ENCODE measurements around the gene GRPR. TPM values are rescaled to one million over a fixed set of nuclear protein-coding genes. Genes with fewer than 3 reads are reported as not detected.

Gene GRPR
- total and polyA plus RNA-seq, 4 donors = 0.08 TPM; not detected in 3

- TF ChIP-seq MAX (IDR thresholded peaks at IDR 0.05) (no peak), GABPA (IDR thresholded peaks at IDR 0.05 in 1 of 2, conservative IDR thresholded peaks at IDR 0.05 in 1 of 2) (no peak), RAD21 (IDR thresholded peaks at IDR 0.05) (no peak)
- H3K4me3 ChIP-seq (ENCODE audit: low read depth in 1 of 3, low read length in 3 of 3) = no peak overlapping the region
- 90% methylated on average over 1 of the region's 1 CpG for WGBS
- H3K27ac ChIP-seq (ENCODE audit: low read depth in 1 of 2, low read length in 2 of 2) = no peak overlapping the region
- H3K4me1 ChIP-seq (ENCODE audit: control insufficient read depth in 4 of 4, insufficient read depth in 4 of 4, low read length in 3 of 4) = no peaks in the 10 kb centered on the region
- H3K27me3 ChIP-seq (ENCODE audit: control insufficient read depth in 4 of 4, insufficient read depth in 4 of 4, low read length in 3 of 4) = no peaks in the 10 kb centered on the region
- no peak for DNase-seq (ENCODE audit: low spot score)
- H3K9me3 ChIP-seq (ENCODE audit: control insufficient read depth in 4 of 4, low read length in 3 of 4) = no peaks in the 10 kb centered on the region
- no peak overlapping the region for H3K9ac ChIP-seq (ENCODE audit: low read depth in 1 of 2, low read length in 2 of 2)
- H3K36me3 ChIP-seq (ENCODE audit: control insufficient read depth in 4 of 4, insufficient read depth in 3 of 4, low read depth in 1 of 4, low read length in 3 of 4) = no peaks in the 10 kb centered on the region
Measured at GRCh38 chrX:16134936-16135335, 11.6 kb downstream of the GRPR start.

DNA sequence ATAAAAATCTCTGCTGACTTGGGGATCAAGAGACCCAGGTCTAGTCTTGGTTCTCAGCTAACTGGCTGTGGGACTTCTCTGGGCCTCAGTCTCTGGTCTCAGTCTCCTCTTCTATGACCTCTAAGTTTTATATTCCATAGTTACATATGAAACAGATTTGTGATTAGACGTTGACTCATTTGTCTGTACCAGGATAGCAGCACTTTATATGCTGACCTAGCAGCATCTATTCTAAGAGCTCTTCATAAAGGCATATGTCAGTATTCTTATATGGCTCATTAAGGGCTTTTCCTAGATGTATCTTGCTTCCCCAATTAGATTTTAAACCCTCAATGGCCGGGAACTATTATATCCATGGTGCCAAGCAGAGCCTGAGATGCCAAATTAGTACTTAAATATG, 12.7 kb downstream of the GRPR start:
- H3K9me3 ChIP-seq (ENCODE audit: control insufficient read depth in 4 of 4, low read length in 3 of 4) = no peaks in the 10 kb centered on the region
- no peak for DNase-seq (ENCODE audit: low spot score)
- no peaks in the 10 kb centered on the region for H3K4me1 ChIP-seq (ENCODE audit: control insufficient read depth in 4 of 4, insufficient read depth in 4 of 4, low read length in 3 of 4)
- no peak overlapping the region for H3K27ac ChIP-seq (ENCODE audit: low read depth in 1 of 2, low read length in 2 of 2)
- H3K27me3 ChIP-seq (ENCODE audit: control insufficient read depth in 4 of 4, insufficient read depth in 4 of 4, low read length in 3 of 4) = no peaks in the 10 kb centered on the region
- 76% methylated on average over 2 of the region's 2 CpGs for WGBS
- no peak overlapping the region for H3K9ac ChIP-seq (ENCODE audit: low read depth in 1 of 2, low read length in 2 of 2)
- H3K4me3 ChIP-seq (ENCODE audit: low read depth in 1 of 3, low read length in 3 of 3) = no peak overlapping the region
- H3K36me3 ChIP-seq (ENCODE audit: control insufficient read depth in 4 of 4, insufficient read depth in 3 of 4, low read depth in 1 of 4, low read length in 3 of 4) = no peaks in the 10 kb centered on the region
- TF ChIP-seq RAD21 (IDR thresholded peaks at IDR 0.05) (no peak), CTCF (IDR thresholded peaks at IDR 0.05; ENCODE audit: low read depth, low read length, missing input control) (no peak), FOXA1 (IDR thresholded peaks at IDR 0.05) (no peak), RXRA (IDR thresholded peaks at IDR 0.05) (no peak), YY1 (IDR thresholded peaks at IDR 0.05) (no peak), ZBTB33 (IDR thresholded peaks at IDR 0.05) (no peak), HNF4G (IDR thresholded peaks at IDR 0.05) (no peak), GABPA (IDR thresholded peaks at IDR 0.05 in 1 of 2, conservative IDR thresholded peaks at IDR 0.05 in 1 of 2) (no peak), EGR1 (IDR thresholded peaks at IDR 0.05; ENCODE audit: low read depth in 2 of 2) (no peak), HNF4A (conservative IDR thresholded peaks at IDR 0.05) (no peak)
- TF ChIP-seq, protein P1, sequence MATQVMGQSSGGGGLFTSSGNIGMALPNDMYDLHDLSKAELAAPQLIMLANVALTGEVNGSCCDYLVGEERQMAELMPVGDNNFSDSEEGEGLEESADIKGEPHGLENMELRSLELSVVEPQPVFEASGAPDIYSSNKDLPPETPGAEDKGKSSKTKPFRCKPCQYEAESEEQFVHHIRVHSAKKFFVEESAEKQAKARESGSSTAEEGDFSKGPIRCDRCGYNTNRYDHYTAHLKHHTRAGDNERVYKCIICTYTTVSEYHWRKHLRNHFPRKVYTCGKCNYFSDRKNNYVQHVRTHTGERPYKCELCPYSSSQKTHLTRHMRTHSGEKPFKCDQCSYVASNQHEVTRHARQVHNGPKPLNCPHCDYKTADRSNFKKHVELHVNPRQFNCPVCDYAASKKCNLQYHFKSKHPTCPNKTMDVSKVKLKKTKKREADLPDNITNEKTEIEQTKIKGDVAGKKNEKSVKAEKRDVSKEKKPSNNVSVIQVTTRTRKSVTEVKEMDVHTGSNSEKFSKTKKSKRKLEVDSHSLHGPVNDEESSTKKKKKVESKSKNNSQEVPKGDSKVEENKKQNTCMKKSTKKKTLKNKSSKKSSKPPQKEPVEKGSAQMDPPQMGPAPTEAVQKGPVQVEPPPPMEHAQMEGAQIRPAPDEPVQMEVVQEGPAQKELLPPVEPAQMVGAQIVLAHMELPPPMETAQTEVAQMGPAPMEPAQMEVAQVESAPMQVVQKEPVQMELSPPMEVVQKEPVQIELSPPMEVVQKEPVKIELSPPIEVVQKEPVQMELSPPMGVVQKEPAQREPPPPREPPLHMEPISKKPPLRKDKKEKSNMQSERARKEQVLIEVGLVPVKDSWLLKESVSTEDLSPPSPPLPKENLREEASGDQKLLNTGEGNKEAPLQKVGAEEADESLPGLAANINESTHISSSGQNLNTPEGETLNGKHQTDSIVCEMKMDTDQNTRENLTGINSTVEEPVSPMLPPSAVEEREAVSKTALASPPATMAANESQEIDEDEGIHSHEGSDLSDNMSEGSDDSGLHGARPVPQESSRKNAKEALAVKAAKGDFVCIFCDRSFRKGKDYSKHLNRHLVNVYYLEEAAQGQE (IDR thresholded peaks at IDR 0.05) = no peak
- TF ChIP-seq, protein P2, sequence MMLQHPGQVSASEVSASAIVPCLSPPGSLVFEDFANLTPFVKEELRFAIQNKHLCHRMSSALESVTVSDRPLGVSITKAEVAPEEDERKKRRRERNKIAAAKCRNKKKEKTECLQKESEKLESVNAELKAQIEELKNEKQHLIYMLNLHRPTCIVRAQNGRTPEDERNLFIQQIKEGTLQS (IDR thresholded peaks at IDR 0.05) = no peak
